Stimulated activated CD8-positive, alpha-beta memory T cell treated with anti-CD3 and anti-CD28 coated beads, Interleukin-4, amount 100 ng/mL, for 48 hours (primary cell): ENCODE data around the gene MRS2.
A peak's percentile ranks its signal among the peaks of the same experiment; 100 is the strongest.
"Not testable (repeated sequence)": the region's sequence is repeated elsewhere in the genome, so short reads cannot be mapped to it uniquely, and the experiment has no call there.

Experiments used
- DNase-seq: peaks from one replicate; pipeline ENCODE4 v3.0.0-alpha.2; 2020

The MRS2 gene, protein sequence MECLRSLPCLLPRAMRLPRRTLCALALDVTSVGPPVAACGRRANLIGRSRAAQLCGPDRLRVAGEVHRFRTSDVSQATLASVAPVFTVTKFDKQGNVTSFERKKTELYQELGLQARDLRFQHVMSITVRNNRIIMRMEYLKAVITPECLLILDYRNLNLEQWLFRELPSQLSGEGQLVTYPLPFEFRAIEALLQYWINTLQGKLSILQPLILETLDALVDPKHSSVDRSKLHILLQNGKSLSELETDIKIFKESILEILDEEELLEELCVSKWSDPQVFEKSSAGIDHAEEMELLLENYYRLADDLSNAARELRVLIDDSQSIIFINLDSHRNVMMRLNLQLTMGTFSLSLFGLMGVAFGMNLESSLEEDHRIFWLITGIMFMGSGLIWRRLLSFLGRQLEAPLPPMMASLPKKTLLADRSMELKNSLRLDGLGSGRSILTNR

DNA sequence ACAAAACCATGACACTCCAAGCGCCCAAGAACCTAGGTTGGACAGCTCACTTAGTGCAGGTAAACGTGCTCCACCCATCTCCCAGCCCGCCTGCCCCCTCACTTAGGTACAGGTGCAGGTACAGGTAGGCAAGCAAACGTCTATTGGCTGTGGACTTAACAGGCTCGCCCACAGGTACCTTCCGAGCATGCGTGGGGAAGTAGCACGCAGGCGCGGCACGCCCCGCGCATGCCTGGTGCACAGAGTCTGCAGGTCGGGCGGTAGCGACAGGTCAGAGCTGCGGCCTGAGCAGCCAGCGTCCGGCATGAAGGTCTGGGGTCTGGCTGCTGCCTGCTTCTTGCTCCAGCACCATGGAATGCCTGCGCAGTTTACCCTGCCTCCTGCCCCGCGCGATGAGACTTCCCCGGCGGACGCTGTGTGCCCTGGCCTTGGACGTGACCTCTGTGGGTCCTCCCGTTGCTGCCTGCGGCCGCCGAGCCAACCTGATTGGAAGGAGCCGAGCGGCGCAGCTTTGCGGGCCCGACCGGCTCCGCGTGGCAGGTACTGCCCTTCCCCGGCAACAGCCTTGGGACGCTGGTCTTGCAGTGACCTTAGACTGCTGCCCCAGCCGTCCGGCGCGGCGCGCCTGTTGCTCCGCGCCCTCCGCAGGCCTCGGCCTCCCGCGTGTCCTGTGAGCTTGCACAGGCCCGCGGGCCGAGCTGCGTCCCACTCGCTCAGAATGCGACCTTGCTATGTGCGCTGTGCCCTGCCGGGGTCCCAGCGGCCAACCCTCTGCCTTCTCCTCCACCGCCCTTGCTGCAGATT, at the start of gene MRS2:
MRS2 (plus strand) TSS at position 240 of the 804 bp plus-strand sequence; CDS start at position 351, 111 bp downstream.
- peak; percentile 84 for DNase-seq

GRCh38 chr6:24353861-24354260, 48.9 kb upstream of the MRS2 start:
- DNase-seq, result no peak

GRCh38 chr6:24355393-24355792, 47.3 kb upstream of the MRS2 start:
- DNase-seq, result no peak

DNA sequence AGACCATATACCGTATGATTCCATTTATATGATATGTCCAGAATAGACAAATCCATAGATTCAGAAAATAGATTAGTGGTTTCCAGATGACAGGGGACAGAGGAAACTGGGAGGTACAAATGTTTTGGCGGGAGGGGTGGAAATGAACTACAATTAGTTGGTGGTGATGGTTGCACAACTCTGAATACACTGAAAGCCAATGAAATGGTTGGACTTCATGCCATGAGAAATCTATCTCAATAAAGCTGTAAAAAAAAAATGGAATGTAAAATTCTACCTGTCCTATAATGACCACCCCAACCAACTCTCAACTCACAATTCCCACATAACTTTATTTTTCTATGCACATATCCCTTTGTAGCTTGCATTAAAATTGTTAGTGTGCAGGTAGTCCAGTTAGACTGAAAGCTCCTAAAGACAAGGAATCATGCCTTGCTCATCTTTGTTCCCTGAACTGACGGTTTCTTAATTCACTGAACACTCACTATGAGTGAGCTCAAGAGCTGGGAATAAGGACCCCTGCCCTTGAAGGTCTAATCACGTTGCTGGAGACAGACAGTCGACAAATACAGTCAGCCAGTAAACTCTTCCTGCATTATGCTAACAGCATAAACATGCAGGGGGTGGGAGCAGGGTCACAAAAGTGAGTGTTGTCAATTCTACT, 46.3 kb upstream of the MRS2 start:
- no peak for DNase-seq

- DNase-seq, result peak; percentile 52
These were observed 45.2 kb upstream of the MRS2 start, which contains the start of gene DCDC2 for GRCh38 chr6:24357336-24358218. Gene DCDC2 (minus strand): TSS chr6:24358059. CDS start chr6:24357750, 309 bp downstream.

- no peak for DNase-seq
These were observed 44.4 kb upstream of the MRS2 start for GRCh38 chr6:24358219-24358821.

- DNase-seq, result peak; percentile 94
These were observed 42.9 kb upstream of the MRS2 start for GRCh38 chr6:24359640-24360454.

DNA sequence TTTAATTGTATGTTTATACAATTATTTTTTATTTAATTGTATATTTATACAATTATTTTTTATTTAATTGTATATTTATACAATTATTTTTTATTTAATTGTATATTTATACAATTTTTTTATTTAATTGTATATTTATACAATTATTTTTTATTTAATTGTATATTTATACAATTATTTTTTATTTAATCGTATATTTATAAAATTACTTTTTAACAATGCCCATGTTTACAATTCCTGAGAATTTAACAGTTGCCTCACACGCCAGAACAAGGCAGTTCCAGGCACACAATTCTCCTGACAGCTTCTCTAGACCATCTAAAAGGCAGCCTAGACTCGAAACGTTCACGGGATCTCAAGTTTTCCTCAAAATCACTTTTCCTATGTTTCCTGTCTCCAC, 40.4 kb upstream of the MRS2 start:
- not testable (repeated sequence) for DNase-seq

DNA sequence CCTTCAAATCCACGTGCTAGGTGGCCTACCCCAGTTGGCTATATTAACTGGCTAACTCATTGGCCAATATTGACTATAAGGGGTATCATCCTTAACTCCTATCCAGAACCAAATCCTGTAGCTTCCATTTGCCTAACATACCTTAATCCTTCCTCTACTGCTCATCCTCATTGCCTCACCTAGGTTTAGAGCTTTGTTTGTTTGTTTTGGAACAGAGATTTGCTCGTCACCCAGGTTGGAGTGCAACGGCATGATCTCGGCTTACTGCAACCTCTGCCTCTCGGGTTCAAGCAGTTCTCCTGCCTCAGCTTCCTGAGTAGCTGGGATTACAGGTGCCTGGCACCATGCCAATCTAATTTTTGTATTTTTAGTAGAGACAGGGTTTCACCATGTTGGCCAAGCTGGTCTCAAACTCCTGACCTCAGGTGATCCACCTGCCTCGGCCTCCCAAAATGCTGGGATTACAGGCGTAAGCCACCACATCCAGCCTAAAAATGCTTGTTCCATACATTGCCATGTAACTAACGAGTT, 37.6 kb upstream of the MRS2 start:
- DNase-seq, result not testable (repeated sequence)

DNA sequence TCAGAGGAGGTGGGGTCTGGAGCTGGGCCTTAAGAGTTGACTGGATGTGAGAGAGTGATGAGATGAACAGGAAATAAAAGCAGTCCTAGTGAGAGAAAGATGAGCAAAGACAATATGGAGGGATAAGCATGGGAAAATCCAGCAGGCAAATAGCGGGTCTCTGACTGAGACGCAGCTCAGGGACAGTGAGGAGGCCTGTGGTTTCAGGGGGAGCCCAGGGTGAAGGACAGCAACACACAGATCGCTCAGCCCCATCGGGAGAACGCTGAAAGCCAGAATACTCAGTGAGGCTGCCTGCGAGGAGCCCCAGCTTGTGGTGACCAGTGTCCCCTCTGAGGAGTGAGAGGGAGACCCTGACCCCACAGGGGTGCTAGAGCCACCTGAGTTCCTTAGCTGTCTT, 28.1 kb upstream of the MRS2 start:
- no peak for DNase-seq

- DNase-seq, result no peak
These were observed 25.9 kb upstream of the MRS2 start for GRCh38 chr6:24376871-24377270.

GRCh38 chr6:24378473-24379097, 24.2 kb upstream of the MRS2 start:
- DNase-seq, result no peak

DNA sequence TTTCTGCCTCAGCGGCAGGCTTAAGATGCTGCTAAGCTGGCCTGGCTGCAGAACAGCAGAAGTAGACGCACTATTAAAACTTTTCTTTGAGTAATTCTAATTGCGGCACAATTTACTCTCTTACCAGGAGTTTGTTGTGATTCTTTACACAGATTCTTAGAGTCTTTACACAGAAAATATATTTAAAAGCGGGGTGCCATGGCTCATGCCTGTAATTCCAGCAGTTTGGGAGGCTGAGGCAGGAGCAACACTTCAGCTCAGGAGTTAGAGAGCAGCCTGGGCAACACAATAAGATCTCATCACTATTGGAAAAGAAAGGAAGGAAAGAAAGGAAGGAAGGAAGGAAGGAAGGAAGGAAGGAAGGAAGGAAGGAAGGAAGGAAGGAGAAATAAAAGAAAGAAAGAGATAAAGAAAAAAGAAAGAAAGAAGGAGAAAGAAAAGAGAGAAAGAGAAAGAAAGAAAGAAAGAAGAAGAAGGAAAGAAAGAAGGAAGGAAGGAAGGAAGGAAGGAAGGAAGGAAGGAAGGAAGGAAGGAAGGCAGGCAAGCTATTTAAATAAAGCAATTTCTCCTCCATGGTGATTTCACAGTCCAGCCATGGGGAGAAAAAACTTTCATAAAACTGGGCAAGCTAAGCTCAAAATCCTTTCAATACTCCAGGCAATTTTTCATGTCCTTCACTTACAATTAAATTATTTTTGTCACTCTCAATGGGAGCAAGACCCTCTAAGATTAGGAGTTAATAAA, 21.1 kb upstream of the MRS2 start:
- no peak for DNase-seq

DNA sequence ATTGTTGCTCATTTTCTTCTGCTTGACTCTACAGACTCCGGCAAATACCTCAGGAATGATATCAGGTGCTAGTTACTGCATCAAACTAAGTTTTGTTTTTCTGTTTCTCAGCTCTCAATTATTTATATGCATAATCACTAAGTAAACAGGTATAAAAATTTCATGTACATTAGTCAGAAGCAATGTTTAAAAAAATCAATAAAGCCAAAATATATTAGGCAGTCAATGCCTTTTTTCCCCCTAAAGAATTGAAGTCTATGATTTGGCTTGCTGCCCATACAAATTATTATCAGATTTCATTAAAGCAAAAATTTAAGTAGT, 20.6 kb upstream of the MRS2 start:
- DNase-seq, result no peak

DNA sequence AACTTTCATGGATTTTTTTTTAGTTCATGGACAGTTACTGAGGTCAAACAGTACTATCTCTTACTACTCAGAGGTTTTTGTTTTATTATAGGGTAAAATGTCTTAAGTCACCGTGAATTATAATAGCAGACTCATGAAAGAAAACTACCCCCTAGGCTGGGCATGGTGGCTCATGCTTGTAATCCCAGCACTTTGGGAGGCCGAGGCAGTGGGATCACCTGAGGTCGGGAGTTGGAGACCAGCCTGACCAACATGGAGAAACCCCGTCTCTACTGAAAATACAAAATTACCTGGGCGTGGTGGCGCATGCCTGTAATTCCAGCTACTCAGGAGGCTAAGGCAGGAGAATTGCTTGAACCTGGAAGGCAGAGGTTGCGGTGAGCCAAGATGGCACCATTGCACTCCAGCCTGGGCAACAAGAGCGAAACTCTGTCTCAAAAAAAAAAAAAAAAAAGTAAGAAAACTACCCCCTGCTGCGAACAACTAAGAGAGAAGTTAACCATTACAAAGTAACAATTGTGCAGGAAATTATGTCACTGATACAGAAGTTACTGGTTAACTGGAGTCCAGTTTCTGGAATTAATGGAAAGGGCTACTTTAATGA, 19.7 kb upstream of the MRS2 start:
- not testable (repeated sequence) for DNase-seq

- not testable (repeated sequence) for DNase-seq
These were observed 18.2 kb upstream of the MRS2 start for GRCh38 chr6:24384369-24385130.

DNA sequence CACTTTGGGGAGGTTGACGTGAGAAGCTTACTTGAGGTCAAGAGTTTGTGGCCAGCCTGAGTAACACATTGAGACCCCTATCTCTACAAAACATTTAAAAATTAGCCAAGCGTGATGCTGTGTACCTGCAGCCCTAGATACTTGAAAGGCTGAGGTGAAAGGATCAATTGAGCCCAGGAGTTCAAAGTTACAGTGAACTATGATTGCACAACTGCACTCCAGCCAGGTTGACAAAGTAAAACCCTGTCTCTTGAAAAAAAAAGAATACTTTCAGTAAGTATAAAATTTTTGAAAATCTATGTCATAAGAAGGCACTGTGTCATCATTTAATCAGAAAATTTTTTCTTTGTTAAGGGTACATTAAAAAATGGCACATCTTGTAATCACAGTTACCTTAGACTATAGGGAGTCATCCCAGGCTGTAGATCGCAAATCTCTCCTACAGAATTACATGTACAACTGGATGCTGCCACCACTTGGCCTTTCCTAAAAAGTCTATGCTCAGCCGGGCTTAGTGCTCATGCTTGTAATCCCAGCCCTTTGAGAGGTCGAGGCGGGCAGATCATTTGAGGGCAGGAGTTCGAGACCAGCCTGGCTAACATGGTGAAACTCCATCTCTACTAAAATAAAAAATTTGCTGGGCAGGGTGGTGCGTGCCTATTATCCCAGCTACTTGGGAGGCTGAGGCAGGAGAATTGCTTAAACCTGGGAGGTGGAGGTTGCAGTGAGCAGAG, 17.0 kb upstream of the MRS2 start:
- no peak for DNase-seq

DNA sequence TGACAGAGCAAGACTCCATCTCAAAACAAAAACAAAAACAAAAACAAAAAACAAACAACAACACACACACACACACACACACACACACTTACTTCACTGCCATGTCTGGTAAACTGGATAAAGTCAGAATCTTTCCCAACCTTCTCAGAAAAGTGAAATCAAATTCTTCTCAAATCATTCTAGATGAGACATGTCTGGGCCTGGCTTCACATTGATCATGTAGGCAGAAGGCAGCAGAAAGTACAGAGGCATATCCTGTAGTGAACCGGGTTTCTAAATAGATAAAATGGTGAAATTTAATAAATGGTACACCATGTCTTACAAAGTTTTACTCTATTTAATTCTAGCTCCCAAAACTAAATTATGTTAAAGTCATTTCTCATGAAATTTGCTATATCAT, 14.9 kb upstream of the MRS2 start:
- no peak for DNase-seq
